WTC11 (cell line): ENCODE data around the gene SQOR. TPM values are rescaled to one million over a fixed set of nuclear protein-coding genes. Genes with fewer than 3 reads are reported as not detected.

Source experiments
- ATAC-seq: fragments of 200-7000 bp; cut with Tn5 transposase; 2 replicates; pipeline ENCODE4 v1.10.0; 2021; ENCODE audit warnings: mild to moderate bottlenecking, moderate library complexity
- CTCF ChIA-PET: fragments of 300-600 bp; sonication (Branson Sonifier 250); formaldehyde crosslinking; loops from one replicate; lab custom pipeline; 2021; ENCODE audit warnings: antibody characterized with exemption; lab: Charles Lee
- POLR2A ChIA-PET: fragments of 350-600 bp; sonication (Branson Sonifier 250); formaldehyde crosslinking; loops from one replicate; lab custom pipeline; 2021; ENCODE audit warnings: antibody characterized with exemption; lab: Charles Lee
- DNase-seq: peaks from one replicate; pipeline ENCODE4 v3.0.0; 2021; ENCODE audit warnings: low spot score
- H3K27ac Mint-ChIP-seq: 2 replicates; pipeline ENCODE4 v1.8.0; 2021; ENCODE audit warnings: mixed read lengths
- H3K27me3 Mint-ChIP-seq: 2 replicates; pipeline ENCODE4 v1.8.0; 2021; ENCODE audit warnings: low read depth, mild to moderate bottlenecking, moderate library complexity, mixed read lengths
- H3K36me3 Mint-ChIP-seq: 2 replicates; pipeline ENCODE4 v1.8.0; 2021; ENCODE audit warnings: mixed read lengths
- H3K4me1 Mint-ChIP-seq: 2 replicates; pipeline ENCODE4 v1.8.0; 2022; ENCODE audit warnings: mixed read lengths
- H3K4me3 Mint-ChIP-seq: 2 replicates; pipeline ENCODE4 v1.8.0; 2021; ENCODE audit warnings: mild to moderate bottlenecking, moderate library complexity, mixed read lengths
- H3K9me3 Mint-ChIP-seq: 2 replicates; pipeline ENCODE4 v1.8.0; 2021; ENCODE audit warnings: mixed read lengths
- ATF1 ChIP-seq: sonication (generic); formaldehyde crosslinking; IDR thresholded peaks from 2 replicates; pipeline ENCODE4 v1.8.1; 2023; ENCODE audit warnings: mild to moderate bottlenecking, moderate library complexity, missing genetic modification reagents
- ELF4 ChIP-seq: sonication (generic); formaldehyde crosslinking; IDR thresholded peaks from 2 replicates; pipeline ENCODE4 v1.8.1; 2022; ENCODE audit warnings: low read depth, mild to moderate bottlenecking, moderate library complexity, missing genetic modification reagents
- ESRRA ChIP-seq: sonication (generic); formaldehyde crosslinking; IDR thresholded peaks from 2 replicates; pipeline ENCODE4 v1.8.1; 2022; ENCODE audit warnings: mild to moderate bottlenecking, missing genetic modification reagents, borderline replicate concordance
- ETV6 ChIP-seq: sonication (generic); formaldehyde crosslinking; IDR thresholded peaks from 2 replicates; pipeline ENCODE4 v1.8.1; 2022; ENCODE audit warnings: mild to moderate bottlenecking, missing genetic modification reagents
- FOXP1 ChIP-seq: sonication (generic); formaldehyde crosslinking; IDR thresholded peaks from 2 replicates; pipeline ENCODE4 v1.8.0; 2022; ENCODE audit warnings: missing genetic modification reagents, mild to moderate bottlenecking, moderate library complexity, borderline replicate concordance
- HMGXB4 ChIP-seq: sonication (generic); formaldehyde crosslinking; IDR thresholded peaks from 2 replicates; pipeline ENCODE4 v1.8.1; 2023; ENCODE audit warnings: mild to moderate bottlenecking, moderate library complexity, missing genetic modification reagents
- IRF2 ChIP-seq: sonication (generic); formaldehyde crosslinking; IDR thresholded peaks from 2 replicates; pipeline ENCODE4 v1.8.0; 2022; ENCODE audit warnings: low read depth, missing genetic modification reagents, borderline replicate concordance
- NR1H2 ChIP-seq: sonication (generic); formaldehyde crosslinking; IDR thresholded peaks from 2 replicates; pipeline ENCODE4 v1.9.0; 2021; ENCODE audit warnings: mild to moderate bottlenecking, moderate library complexity, missing genetic modification reagents
- PRDM15 ChIP-seq: sonication (generic); formaldehyde crosslinking; IDR thresholded peaks from 2 replicates; pipeline ENCODE4 v1.8.0; 2022; ENCODE audit warnings: missing genetic modification reagents
- PREB ChIP-seq: sonication (generic); formaldehyde crosslinking; IDR thresholded peaks from 2 replicates; pipeline ENCODE4 v1.8.1; 2022; ENCODE audit warnings: mild to moderate bottlenecking, missing genetic modification reagents, moderate library complexity, borderline replicate concordance
- RELA ChIP-seq: sonication (generic); formaldehyde crosslinking; IDR thresholded peaks from 2 replicates; pipeline ENCODE4 v1.8.1; 2022; ENCODE audit warnings: missing genetic modification reagents, mild to moderate bottlenecking, borderline replicate concordance
- SP1 ChIP-seq: sonication (generic); formaldehyde crosslinking; conservative IDR thresholded peaks from 2 replicates; pipeline ENCODE4 v1.8.1; 2022; ENCODE audit warnings: missing genetic modification reagents
- TEAD4 ChIP-seq: sonication (generic); formaldehyde crosslinking; IDR thresholded peaks from 2 replicates; pipeline ENCODE4 v1.8.0; 2022; ENCODE audit warnings: mild to moderate bottlenecking, missing genetic modification reagents
- TP53 ChIP-seq: sonication (generic); formaldehyde crosslinking; IDR thresholded peaks from 2 replicates; pipeline ENCODE4 v1.8.1; 2023; ENCODE audit warnings: mild to moderate bottlenecking, missing genetic modification reagents
- USF1 ChIP-seq: sonication (generic); formaldehyde crosslinking; IDR thresholded peaks from 2 replicates; pipeline ENCODE4 v1.8.0; 2022; ENCODE audit warnings: mild to moderate bottlenecking, missing genetic modification reagents
- ZMAT4 ChIP-seq: fragments of 250-450 bp; sonication (Bioruptor Pico); IDR thresholded peaks from 2 replicates; pipeline ENCODE4 v1.9.0; 2021; ENCODE audit warnings: mild to moderate bottlenecking
- total RNA-seq: library from RNA; stranded (reverse); gene quantifications from 3 replicates; pipeline ENCODE4 v1.2.3, GENCODE V29; 2021
- TF ChIP-seq, protein P1 (sequence below): sonication (generic); formaldehyde crosslinking; IDR thresholded peaks from 2 replicates; pipeline ENCODE4 v1.8.0; 2022; ENCODE audit warnings: mild to moderate bottlenecking, missing genetic modification reagents
- TF ChIP-seq, protein P2 (sequence below): sonication (generic); formaldehyde crosslinking; IDR thresholded peaks from 2 replicates; pipeline ENCODE4 v1.8.1; 2023; ENCODE audit warnings: mild to moderate bottlenecking, missing genetic modification reagents, moderate library complexity
- TF ChIP-seq, protein P3 (sequence below): sonication (generic); formaldehyde crosslinking; IDR thresholded peaks from 2 replicates; pipeline ENCODE4 v1.8.1; 2023; ENCODE audit warnings: mild to moderate bottlenecking, missing genetic modification reagents

Gene SQOR
- total RNA-seq, 1 experiment from 2014 or later: 0.72 TPM

DNA sequence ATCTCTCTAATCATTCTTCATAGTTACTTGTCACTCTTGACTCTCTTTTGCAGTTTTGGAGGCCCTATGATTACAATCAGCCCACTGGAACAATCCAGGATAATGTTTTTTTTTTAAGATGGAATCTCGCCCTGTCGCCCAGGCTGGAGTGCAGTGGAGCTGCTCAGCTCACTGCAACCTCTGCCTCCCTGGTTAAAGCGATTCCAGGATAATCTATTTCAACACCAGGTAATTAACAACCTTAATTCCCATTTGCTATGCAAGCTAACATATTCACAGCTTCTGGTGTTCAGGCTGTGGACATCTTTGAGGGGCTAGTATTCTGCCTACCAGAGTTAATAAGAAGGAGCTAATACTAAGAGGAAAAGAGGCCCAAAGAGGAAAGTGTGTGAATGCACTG lies 48.7 kb upstream of the SQOR start (continued):
- no peak for TF ChIP-seq PREB
- TF ChIP-seq ATF1 (CRISPR knock-in tag): no peak
- TF ChIP-seq ZMAT4: no peak
- no peak for TF ChIP-seq TP53 (CRISPR knock-in tag)
- no peak for TF ChIP-seq PRDM15 (CRISPR knock-in tag)
- TF ChIP-seq TEAD4 (CRISPR knock-in tag): no peak
- TF ChIP-seq ELF4 (CRISPR knock-in tag): no peak

DNA sequence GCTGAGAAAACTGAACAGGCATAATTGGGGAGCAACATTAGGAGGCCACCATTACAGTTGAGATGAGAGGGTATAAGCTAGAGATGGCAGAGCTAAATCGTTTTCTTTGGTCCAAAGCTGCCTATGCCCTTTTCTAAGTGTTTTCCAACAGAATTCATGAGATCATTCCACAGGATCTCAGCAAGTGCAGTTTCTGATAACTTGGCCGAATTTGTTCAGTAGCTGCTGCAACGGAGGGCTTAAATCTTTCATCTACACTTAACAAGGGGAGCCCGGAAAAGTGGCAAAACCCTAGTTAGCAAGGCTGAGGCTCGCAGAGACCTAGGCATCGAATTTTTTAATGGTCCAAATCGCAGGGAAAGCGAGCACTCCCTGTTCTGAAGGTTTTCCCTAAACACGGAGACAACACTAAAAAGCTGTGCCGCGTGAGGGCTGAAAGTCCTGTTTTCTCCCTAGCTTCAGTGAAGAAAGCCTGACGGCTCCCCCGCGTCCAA lies 48.2 kb upstream of the SQOR start:
- H3K4me1 Mint-ChIP-seq: peaks cover 19% of the 10 kb centered on the region
- H3K27ac Mint-ChIP-seq: peak overlapping the region; percentile 100
- DNase-seq (no peak), ATAC-seq (no peak; the same call in 1 of the 2 replicates)
- H3K9me3 Mint-ChIP-seq: no peaks in the 10 kb centered on the region
- H3K36me3 Mint-ChIP-seq: no peaks in the 10 kb centered on the region
- CTCF ChIA-PET: interaction anchor here (0.5 to 4.5 kb wide), 12 partner anchors 9 to 381 kb away, joined by 3 to 55 read pairs (median 3); partner anchors contain the start of gene SQOR
- H3K4me3 Mint-ChIP-seq: peak overlapping the region; percentile 98
- H3K27me3 Mint-ChIP-seq: peaks cover 10% of the 10 kb centered on the region; the same call in 1 of the 2 replicates
- peak; percentile 61; the same call in 1 of the 2 replicates for TF ChIP-seq HMGXB4 (CRISPR knock-in tag)
- TF ChIP-seq ELF4 (CRISPR knock-in tag): no peak
- POLR2A ChIA-PET: interaction anchor here (0.5 to 3.4 kb wide), 7 partner anchors 13 to 185 kb away, joined by 3 to 24 read pairs (median 5); a partner anchor contains a TSS

DNA sequence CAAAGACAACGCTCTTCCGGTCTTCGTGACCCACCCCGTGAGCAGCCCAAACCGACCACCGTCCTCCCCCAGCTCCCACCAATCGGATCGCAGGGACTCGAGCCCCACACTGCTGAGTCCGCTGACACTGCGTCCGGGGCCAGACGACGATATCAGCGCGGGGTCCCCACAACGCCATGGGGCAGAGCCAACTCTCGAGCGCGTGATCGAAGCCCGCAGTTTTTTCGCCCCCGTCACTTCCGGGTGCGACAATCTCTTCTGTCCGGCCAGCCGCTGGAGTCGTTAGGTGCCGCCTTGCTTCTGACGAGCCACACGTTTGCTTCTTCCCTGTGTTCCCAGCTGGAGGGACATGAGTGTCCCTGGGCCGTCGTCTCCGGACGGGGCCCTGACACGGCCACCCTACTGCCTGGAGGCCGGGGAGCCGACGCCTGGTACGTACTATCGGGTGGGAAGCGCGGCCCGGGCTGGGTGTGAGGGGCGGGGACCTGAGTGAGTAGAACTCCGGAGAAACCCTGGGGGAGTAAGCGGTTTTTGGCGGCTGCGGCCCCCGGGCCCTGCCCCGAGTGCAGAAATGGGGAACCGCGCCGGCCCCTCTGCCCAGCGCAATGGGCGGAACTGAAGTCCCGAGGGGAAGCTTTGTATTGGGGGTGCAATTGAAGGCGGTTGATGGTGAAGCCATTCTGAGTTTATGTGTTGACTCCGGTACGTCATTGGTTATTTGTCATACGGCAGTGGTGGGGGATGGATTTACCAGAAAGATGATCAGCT lies 47.5 kb upstream of the SQOR start, which contains the start of gene BLOC1S6:
TSS of gene BLOC1S6 (plus strand) at position 285 of the 768 bp plus-strand sequence. CDS start at position 350, 65 bp downstream.
- ATAC-seq: peak; percentile 95
- Mint-ChIP-seq H3K36me3 (no peaks in the 10 kb centered on the region), H3K9me3 (no peaks in the 10 kb centered on the region), H3K27ac (peak within 1 kb of the TSS; percentile 100), H3K4me3 (peak within 1 kb of the TSS; percentile 98), H3K27me3 (peaks cover 4% of the 10 kb centered on the region; the same call in 1 of the 2 replicates), H3K4me1 (peaks cover 19% of the 10 kb centered on the region)
- ChIA-PET CTCF (interaction anchor here (0.5 to 4.5 kb wide), 12 partner anchors 10 to 382 kb away, joined by 3 to 55 read pairs (median 4); partner anchors contain the start of gene SQOR), POLR2A (interaction anchor here (0.5 to 3.4 kb wide), 7 partner anchors 13 to 185 kb away, joined by 3 to 24 read pairs (median 5); a partner anchor contains a TSS)
- DNase-seq: peak; percentile 88
- TF ChIP-seq SP1 (CRISPR knock-in tag) (peak; percentile 48), FOXP1 (CRISPR knock-in tag) (peak; percentile 73; the same call in 1 of the 2 replicates), ESRRA (CRISPR knock-in tag) (no peak), RELA (no peak), IRF2 (CRISPR knock-in tag) (no peak), ETV6 (0 out of 2 replicates have a peak, but pooled peaks have one; percentile 26), NR1H2 (CRISPR knock-in tag) (0 out of 2 replicates have a peak, but pooled peaks have one; percentile 66), USF1 (CRISPR knock-in tag) (peak; percentile 84)
- TF ChIP-seq, protein P1, sequence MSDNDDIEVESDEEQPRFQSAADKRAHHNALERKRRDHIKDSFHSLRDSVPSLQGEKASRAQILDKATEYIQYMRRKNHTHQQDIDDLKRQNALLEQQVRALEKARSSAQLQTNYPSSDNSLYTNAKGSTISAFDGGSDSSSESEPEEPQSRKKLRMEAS (CRISPR knock-in tag): peak; percentile 96
- TF ChIP-seq, protein P2, sequence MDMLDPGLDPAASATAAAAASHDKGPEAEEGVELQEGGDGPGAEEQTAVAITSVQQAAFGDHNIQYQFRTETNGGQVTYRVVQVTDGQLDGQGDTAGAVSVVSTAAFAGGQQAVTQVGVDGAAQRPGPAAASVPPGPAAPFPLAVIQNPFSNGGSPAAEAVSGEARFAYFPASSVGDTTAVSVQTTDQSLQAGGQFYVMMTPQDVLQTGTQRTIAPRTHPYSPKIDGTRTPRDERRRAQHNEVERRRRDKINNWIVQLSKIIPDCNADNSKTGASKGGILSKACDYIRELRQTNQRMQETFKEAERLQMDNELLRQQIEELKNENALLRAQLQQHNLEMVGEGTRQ (CRISPR knock-in tag): peak; percentile 74
- TF ChIP-seq, protein P3, sequence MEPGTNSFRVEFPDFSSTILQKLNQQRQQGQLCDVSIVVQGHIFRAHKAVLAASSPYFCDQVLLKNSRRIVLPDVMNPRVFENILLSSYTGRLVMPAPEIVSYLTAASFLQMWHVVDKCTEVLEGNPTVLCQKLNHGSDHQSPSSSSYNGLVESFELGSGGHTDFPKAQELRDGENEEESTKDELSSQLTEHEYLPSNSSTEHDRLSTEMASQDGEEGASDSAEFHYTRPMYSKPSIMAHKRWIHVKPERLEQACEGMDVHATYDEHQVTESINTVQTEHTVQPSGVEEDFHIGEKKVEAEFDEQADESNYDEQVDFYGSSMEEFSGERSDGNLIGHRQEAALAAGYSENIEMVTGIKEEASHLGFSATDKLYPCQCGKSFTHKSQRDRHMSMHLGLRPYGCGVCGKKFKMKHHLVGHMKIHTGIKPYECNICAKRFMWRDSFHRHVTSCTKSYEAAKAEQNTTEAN (CRISPR knock-in tag): 0 out of 2 replicates have a peak, but pooled peaks have one; percentile 29
